ENCODE results near the gene PPP1R14B.
A peak's percentile ranks its signal among the peaks of the same experiment; 100 is the strongest.

PPP1R14B gene, protein sequence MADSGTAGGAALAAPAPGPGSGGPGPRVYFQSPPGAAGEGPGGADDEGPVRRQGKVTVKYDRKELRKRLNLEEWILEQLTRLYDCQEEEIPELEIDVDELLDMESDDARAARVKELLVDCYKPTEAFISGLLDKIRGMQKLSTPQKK

DNA sequence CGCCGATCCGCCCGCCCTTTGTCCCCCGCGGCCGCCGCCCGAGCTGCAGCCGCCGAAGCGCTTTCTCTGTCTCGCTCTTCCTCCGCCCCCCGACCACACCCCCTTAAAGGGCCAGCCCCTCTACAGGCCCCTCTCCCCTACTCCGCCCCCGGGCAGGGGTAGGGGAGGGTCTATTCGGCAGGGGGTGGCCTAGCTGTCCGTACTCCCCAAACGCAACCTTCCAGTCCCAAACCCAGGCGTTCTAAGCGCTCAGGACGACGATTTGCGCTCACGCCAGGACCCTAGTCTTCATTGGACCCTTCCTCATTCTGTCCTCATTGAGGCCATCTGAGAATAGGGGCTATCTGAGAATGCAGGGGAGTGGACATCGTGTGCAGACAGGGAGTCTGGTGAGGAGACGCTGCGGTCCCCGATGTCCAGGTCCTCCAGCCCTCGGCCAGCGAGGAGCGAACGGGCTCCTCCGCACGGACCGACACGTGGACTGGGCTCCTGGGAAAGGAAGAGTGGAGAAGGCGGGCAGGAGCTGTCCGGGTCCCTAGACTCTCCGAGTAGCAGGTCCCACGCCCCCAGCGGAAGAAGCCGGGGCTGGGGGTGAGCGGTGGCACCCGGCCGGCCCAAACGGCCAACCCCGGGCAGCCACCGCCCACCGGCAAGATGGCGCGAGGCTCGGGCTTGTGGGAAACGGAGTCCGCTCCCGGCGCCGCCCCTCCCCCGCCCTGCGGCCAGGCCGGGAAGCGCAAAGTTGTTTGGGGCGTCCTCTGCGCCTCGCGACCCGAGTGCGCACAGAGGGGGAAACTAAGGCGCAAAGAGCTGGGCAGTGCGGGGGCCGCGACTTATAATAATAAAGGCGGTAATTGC is at the start of gene PPP1R14B:
Gene PPP1R14B (minus strand): TSS at position 73 of the 858 bp plus-strand sequence. CDS start 270 bp downstream, outside the sequence.
- DNase-seq = peak; percentile 89

DNA sequence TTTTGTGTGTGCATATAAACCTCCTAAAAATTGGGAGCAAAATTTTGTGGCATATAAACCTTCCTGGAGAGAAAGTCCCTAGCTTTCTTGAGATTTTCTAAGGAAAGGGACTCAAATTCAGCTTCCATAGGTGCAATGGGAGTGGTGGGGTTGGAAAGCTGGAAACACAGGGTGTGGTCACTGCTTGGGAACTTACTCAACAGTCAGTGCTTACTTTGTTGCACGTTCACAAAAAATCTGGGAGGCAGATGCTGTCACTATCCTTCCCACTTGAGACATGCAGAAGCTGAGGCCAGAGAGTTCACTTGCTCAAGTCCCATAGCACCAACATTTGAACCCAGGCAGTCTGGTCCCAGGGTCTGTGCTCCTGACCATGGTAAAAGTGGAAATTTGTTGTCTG is 49.5 kb upstream of the PPP1R14B start:
- DNase-seq = no peak

DNA sequence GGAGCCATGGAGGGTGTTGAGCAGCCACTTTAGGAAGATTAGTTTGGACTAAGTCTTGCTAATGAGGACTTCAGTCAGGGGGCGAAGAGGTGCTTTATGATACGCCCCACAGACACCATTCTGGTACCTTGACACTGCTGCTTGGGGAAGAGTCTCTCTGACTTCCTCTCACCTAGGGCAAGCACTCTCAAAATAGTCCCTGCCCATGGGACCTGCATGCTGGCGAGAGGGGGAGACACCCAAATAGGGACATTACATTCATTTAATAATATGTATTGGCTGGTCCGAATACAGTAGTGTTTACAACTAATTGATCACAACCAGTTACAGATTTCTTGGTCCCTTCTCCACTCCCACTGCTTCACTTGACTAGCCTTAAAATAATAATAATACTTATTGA is 49.0 kb upstream of the PPP1R14B start:
- DNase-seq = no peak

DNA sequence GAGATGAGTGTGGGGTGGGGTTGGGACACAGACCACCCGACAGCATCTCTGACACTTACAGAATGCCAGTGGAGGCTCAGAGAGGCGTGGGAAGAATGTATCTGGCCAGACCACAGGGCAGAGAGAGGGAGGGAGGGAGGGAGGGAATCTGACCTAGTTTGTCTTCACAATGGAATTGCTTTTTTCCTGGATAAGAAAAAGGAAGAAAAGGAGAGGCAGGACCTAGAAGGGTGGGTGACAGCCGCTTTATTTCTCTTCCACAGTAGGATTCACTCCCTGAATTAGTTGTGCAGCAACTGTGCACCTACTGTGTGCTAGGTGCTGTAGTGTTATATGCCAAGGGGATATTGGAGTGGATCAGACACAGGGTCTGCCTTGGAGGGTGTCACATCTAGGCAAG is 48.0 kb upstream of the PPP1R14B start:
- DNase-seq = no peak

DNA sequence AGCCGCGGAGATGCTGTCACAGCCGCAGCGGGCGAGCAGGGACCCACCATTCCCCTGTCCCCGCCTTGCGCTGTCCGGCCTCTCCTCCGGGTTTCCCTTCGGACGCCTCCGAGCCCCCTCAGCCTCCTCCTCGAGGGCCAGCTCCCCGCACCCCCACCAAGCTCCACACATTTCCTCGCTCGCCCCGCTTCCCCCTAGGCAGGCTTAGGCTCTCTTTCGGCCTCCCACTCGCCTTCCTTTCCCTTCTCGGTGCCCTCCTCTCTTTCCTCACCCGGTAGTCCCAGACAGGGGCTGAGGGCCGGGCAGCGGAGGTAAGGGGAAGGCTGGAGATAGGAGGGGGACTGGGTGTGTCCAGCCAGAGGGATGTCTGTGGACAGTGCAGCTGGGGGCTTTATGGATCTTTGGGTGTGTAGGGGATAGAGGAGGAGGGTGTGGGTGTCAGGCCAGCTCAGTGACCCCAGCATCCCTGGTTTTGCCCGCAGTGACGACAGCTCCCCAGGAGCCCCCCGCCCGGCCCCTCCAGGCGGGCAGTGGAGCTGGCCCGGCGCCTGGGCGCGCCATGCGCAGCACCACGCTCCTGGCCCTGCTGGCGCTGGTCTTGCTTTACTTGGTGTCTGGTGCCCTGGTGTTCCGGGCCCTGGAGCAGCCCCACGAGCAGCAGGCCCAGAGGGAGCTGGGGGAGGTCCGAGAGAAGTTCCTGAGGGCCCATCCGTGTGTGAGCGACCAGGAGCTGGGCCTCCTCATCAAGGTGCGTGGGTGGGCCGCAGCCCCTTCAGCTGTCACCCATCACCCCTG is 45.9 kb upstream of the PPP1R14B start:
- DNase-seq = no peak

DNA sequence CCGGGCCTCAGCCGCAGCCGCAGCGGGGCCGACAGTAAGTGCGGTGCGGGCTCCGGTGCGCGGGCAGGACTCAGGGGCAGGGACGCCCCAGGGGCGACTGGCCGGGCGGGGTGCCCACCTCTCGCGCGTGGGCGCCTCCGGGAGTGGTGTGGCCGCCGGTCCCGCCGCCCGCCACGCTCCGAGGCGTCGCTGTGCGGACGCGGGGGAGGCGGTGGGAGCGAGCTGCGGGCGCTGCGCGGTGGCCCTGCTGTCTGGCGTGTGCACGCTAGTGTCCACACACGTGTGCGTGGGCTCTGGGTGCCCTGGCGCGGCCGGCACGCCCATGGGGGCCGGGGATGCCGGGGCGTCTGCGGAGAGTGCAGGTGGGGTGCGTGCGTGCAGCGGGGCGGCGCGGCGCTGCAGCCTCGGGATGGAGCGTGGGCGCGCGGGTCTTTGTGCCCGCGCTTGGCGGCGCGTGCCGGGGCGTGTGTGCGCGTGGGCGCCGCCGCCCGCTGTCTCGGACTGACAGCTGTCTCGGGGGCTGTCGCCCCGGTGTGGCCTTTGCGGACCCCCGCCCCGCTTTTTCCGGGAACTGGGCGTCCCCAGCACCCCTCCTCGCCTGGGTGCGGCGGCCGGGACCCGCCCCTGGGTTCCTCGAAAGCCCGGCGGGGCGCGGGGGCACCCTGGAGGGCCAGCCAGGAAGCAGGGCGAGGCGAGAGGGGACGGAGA is 45.2 kb upstream of the PPP1R14B start:
- peak; percentile 39 for DNase-seq

DNA sequence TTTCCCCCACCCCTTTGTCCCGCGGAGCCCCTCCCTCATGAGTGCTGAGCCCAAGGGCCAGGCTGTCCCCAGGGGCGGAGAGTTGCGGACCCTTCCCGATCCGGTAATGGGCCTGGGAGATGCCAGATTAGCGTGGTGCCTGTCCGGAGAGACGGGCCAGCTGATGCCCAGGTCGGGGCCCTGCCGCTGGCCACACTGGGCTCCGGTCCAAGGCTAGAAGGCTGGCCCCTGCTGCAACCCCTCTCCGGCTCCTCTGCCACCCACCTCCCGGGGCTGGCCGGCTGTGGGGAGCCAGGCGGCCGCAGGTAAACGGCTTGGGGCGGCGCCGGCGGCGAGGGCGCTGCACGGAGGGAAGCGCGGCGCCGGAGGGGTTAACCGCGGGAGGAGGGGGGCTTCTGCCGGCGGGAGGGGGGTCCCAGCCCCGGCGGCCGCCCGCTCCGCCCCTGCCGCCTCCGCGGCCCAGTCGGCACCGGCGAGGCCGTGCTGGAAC is 44.6 kb upstream of the PPP1R14B start, which contains the start of gene KCNK4:
Gene KCNK4 (plus strand): TSS at position 41 of the 490 bp plus-strand sequence. CDS start 1,717 bp downstream, outside the sequence.
- no peak for DNase-seq

DNA sequence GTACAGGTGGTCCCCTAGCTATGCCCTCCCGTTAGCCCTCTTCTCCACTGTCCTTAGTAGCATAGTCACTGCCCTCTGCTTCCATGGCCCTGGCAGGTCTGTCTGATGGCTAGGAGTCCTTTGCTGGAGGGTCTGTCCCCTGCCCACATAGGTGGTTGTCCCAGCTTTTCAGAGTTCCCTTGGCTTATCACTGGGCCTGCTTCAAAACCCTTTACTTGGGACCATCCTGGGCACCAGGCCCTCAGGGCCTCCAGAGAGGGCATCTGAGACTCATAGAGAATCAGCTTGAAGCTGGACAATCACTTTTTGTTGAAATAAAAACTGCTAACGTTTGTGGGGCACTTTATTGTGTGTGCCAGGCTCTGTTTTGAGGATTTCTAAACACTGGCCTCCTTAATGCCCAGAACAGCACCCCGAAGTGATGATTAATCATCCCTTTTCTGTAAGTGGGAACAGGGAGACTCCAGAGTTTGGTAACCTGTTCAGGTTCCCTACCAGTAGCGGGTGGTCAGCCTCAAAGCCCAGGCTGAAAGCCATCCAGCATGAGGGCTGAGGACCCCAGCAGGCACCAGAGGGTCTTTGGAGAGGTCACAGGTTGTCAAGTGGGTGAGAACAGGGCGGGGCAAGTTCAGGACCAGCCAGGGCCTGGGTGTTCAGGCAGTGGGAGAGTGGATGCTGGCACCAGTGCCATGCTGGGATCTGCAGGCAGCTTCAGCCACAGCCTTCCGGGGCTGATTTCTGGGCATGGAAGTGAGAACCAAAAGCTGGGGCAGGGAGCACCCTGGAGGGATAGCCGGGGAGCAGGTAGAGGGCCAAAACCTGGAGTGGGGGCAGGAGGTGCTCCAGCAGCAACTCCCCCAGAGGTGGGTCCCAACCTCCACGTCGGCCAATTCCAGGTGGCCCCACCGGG is 43.9 kb upstream of the PPP1R14B start:
- no peak for DNase-seq

DNA sequence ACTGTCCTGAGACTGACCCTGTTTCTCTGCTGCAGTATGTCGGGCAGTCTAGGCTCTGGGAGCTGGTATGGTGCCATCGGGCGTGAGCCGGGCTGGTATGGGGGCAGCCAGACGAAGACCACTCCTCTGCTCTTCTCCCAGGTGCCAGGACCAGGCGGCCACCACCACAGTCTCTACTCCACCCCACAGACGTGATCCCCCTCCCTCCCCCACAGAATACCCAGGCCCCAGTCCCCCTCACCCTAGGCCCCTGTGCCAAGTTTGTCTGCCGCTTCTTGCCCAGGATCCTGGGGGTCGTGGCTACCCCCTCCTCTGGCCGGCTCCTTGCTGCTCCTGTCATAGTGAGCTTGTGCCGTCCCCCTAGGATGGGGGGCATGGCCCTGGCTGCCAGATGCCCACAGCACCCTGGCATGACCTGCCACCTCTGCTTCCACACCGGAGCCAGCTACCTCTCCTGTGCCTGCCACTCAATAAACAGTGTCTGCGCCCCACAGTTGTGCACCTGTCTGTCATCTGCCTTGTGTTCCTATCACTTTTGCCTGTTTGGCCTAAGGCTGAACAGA is 42.3 kb upstream of the PPP1R14B start:
- no peak for DNase-seq

DNA sequence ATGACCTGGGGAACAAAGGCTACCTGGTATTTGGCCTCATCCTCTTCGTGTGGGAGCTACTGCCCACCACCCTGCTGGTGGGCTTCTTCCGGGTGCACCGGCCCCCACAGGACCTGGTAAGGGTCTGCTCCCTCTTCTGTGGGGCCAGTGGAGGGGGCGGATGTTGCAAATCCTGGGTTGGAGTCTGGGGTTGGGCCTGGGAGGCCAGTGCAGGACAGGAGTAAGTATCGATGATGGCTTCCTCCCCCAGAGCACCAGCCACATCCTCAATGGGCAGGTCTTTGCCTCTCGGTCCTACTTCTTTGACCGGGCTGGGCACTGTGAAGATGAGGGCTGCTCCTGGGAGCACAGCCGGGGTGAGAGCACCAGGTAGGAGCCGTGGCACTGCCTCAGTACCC is 41.6 kb upstream of the PPP1R14B start:
- DNase-seq = no peak

DNA sequence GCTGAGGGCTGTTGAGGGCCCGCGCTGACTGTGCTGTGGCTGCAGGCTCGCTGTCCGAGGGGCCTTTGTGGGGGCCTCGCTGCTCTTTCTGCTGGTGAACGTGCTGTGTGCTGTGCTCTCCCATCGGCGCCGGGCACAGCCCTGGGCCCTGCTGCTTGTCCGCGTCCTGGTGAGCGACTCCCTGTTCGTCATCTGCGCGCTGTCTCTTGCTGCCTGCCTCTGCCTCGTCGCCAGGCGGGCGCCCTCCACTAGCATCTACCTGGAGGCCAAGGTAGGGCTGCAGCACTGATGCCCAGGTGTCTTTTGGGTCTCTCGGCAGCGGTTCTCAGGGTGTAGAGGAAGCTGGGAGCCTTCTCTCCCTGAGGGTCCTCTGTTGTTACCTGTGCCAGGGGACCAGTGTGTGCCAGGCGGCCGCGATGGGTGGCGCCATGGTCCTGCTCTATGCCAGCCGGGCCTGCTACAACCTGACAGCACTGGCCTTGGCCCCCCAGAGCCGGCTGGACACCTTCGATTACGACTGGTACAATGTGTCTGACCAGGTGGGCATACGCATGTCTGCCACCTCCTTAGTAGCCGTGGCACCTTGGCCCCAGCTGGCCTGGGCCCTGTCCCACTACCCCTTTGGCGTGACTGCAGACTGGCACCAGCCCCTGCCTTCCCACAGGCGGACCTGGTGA is 41.1 kb upstream of the PPP1R14B start:
- no peak for DNase-seq

DNA sequence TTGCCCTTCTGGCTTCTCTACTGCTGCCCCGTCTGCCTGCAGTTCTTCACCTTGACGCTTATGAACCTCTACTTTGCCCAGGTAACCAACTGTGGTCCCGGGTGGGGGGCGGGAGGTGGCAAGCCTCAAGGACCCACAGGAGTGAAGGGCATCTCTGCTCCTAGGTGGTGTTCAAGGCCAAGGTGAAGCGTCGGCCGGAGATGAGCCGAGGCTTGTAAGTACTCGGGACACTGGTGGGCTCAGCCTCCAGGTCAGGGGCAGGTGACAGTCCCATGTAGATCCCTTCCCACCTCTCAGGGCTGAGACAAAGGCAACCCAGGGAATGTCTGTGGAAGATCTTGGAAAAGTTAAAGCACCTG is 40.0 kb upstream of the PPP1R14B start:
- DNase-seq = no peak

DNA sequence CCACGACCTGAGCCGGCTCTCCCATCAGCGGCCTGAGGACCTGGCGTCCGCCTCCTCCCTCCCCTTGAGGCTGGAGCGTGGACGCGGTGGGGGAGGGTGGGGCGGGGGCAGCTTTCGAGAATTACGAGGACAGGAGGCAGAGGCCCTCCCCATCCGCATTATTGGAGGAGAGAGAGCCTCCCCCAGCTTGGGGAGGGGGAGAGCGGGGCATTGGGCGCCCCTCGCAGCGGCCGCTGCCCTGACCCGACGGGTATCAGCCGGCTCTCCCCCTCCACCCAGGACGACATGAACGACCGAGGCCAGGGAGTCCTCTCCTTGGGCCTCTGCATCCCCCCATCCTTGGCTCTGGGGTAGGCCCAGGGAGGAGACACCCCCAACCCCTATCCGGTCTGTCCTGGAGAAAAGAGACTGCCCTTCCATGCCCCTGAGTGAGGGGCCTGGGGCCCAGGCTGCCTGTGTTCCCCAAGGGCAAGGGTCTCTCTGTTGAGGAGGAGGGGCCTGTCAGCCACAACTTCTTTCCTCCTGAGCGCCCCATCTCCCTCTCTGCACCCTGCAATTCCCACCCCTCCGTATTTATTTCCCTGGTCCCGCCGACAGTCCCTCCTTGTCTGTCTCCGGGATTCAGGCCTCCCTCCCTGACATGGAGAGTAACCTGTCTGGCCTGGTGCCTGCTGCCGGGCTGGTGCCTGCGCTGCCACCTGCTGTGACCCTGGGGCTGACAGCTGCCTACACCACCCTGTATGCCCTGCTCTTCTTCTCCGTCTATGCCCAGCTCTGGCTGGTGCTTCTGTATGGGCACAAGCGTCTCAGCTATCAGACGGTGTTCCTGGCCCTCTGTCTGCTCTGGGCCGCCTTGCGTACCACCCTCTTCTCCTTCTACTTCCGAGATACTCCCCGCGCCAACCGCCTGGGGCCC is 39.4 kb upstream of the PPP1R14B start:
- no peak for DNase-seq

DNA sequence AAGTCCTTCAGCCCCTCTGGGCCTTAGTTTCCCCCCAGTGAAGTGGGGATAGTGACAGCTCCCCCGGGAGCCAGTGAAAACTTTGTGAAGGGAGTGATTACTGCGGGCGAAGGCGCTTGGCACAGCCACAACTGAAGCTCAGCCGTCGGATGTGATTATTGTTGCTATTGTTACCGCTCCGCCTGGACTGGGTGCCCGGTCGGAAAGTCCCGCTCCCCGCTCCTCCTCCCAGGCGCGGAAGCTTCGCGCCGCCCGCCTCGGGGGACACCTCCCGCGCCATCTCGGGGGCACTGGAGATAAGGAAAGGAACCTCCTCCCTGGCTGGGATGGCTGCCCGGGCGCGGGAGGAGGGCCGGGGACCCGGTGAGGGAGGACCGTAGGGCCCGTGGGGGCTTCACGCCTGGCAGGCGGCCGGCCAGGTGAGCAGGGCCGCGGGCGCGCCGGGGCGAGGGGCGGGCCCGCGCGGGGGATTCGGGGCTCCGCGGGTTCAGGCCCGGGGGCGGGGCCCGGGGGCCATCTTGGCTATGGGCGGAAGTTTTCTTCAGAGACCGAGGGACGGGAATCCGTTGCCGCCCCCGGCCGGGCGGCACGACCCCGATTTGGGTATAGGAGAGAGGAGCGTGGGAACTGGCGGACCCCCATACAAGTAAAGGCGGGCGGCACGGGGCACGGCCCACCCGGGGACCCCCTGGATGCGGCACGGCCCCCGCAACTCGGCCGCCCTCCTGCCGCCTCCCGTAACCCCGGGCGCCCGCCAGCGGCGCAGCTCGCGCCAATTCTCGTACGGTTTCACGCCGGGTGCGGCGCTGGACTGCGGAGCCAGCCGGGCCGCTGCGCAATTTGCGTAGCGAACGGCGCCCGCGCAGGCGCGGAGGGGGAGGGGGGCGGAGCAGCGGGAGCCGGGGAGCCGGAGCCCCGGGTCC is 38.5 kb upstream of the PPP1R14B start, which contains the start of gene GPR137:
Gene GPR137 (plus strand): TSS at position 887 of the 923 bp plus-strand sequence. CDS start 677 bp downstream, outside the sequence.
- DNase-seq = peak; percentile 93

DNA sequence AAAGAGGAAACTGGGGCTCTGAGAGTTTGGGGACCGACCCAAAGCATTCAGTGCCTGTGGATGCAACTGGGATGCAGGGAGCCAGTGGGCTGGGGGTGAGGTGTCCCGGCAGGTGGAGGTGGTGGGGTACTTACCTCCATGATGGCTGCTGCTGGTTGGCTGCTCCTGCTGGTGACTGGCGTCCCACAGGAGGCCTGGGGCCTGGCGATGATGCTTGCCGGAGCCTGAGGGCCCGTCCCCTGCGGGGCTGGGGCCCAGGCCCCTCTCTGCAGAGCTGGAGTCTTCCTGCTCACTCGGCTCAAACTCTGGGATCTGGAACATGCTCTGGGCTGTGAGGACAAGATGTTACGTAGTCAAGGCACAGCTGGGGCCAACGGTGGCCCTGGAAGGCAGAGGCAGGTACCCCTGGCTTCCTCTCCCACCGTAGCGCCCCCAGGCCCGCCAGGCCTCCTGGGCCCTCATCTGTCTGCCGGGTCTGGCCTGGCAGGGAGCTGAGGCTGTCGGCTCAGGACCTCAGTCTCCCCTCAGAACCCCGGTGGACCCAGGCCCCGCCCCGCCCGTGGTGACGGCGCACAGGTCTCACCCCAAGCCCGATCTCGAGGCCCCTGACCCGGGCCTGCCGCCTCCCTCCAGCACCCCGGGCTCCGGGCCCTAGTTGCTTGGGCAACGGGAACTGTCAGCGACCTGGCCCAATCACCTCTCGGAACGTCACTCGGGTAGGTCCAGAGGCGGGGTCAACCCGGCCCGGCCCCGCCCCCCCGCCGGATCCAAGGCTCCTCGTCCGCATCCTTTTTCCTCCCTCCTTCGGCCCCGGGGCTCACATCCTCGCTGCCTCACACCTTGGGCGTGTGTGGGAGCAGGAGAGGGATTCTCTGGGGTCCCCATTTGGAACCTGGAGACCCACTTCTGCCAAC is 37.6 kb upstream of the PPP1R14B start, which contains the start of gene BAD:
Gene BAD (minus strand): TSS at position 618 of the 914 bp plus-strand sequence. CDS start 297 bp downstream, at position 321.
- DNase-seq = peak; percentile 91

DNA sequence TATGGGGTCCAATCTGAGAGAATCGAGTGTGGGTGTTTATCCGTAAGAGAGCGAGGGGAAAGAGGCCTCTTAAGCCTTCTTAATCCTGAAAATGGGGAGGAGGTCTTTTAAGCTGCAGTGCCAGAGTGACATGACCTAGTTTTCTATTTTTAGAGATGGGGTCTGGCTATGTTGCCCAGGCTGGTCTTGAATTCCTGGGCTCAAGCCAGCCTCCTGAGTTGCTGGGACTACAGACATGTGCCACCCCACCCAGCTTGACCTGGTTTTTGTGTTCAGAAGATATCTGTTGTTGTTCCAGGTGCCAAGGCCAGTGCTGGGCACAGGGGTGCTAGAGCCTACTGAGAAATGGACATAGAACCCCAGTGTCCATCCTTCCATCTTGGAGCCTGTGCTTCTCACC is 36.3 kb upstream of the PPP1R14B start:
- DNase-seq = no peak
